SK-N-SH (cell line): Measurements from ENCODE around the gene GRIN1. TPM values are rescaled to one million over a fixed set of nuclear protein-coding genes. Genes with fewer than 3 reads are reported as not detected.

Experiments used
- CTCF ChIA-PET: fragments of 300-600, 350-600 bp; formaldehyde crosslinking; extraction: SDS; loops from one replicate; lab custom pipeline; 2021; lab: Yijun Ruan, JAX
- POLR2A ChIA-PET: fragments of 350-600 bp; sonication (Branson Sonifier 250); formaldehyde crosslinking; extraction: SDS; loops from one replicate; lab custom pipeline; 2020; ENCODE audit warnings: antibody characterized with exemption, inconsistent platforms; lab: Yijun Ruan, JAX
- DNase-seq: peaks from one replicate; pipeline ENCODE4 v3.0.0; 2012
- H2AFZ ChIP-seq: fragments of 200-600 bp; sonication (generic); 2 replicates; pipeline ENCODE4 v1.8.1; 2016; ENCODE audit warnings: antibody characterized with exemption, mild to moderate bottlenecking, low read depth
- H3F3A ChIP-seq: fragments of 200-600 bp; sonication (generic); replicated peaks from 2 replicates; pipeline ENCODE3; 2016; ENCODE audit warnings: antibody characterized with exemption, mild to moderate bottlenecking; ENCODE audit not compliant: insufficient read depth
- H3K27ac ChIP-seq, 2 experiments: fragments of 200-500 bp in 1 of 2; fragments of 200-600 bp in 1 of 2; sonication (Bioruptor generic) in 1 of 2; sonication (generic), shearing (Covaris generic) in 1 of 2; 2 replicates each; pipeline versions ENCODE4 v1.5.1 to v1.6.1; 2014 to 2016; ENCODE audit warnings: low read depth in 2 of 2, inconsistent platforms in 1 of 2, low read length in 1 of 2, mild to moderate bottlenecking in 1 of 2, mixed read lengths in 1 of 2
- H3K27me3 ChIP-seq: fragments of 200-600 bp; sonication (generic), shearing (Covaris generic); 2 replicates; pipeline ENCODE4 v1.6.1; 2016; ENCODE audit warnings: mixed run types; ENCODE audit not compliant: insufficient read depth
- H3K36me3 ChIP-seq, 2 experiments: fragments of 200-500 bp in 1 of 2; fragments of 200-600 bp in 1 of 2; sonication (Bioruptor generic) in 1 of 2; sonication (generic) in 1 of 2; replicated peaks in 1 of 2; 2 replicates each; pipeline versions ENCODE3 to v1.5.1; 2014 to 2016; ENCODE audit warnings: low read length in 1 of 2, mild to moderate bottlenecking in 1 of 2; ENCODE audit not compliant: insufficient read depth in 2 of 2, control insufficient read depth in 1 of 2
- H3K4me1 ChIP-seq, 2 experiments: fragments of 200-500 bp in 1 of 2; fragments of 200-600 bp in 1 of 2; sonication (Bioruptor generic) in 1 of 2; sonication (generic), shearing (Covaris generic) in 1 of 2; 2 replicates each; pipeline versions ENCODE4 v1.5.1 to v1.6.1; 2014 to 2016; ENCODE audit warnings: low read depth in 1 of 2, low read length in 1 of 2, mixed run types in 1 of 2; ENCODE audit not compliant: insufficient read depth in 2 of 2, control insufficient read depth in 1 of 2
- H3K4me2 ChIP-seq: fragments of 200-600 bp; sonication (generic), shearing (Covaris generic); 2 replicates; pipeline ENCODE4 v1.6.1; 2017; ENCODE audit warnings: mixed run types
- H3K4me3 ChIP-seq, 2 experiments: fragments of 200-500 bp in 1 of 2; fragments of 200-600 bp in 1 of 2; sonication (Bioruptor generic) in 1 of 2; sonication (generic), shearing (Covaris generic) in 1 of 2; 2 replicates each; pipeline versions ENCODE4 v1.5.1 to v1.8.1; 2014 to 2016; ENCODE audit warnings: low read depth in 2 of 2, inconsistent platforms in 1 of 2, low read length in 1 of 2, mild to moderate bottlenecking in 1 of 2, mixed read lengths in 1 of 2, moderate library complexity in 1 of 2
- H3K79me2 ChIP-seq: fragments of 200-600 bp; sonication (generic); 2 replicates; pipeline ENCODE4 v1.8.1; 2017; ENCODE audit warnings: mild to moderate bottlenecking; ENCODE audit not compliant: insufficient read depth
- H3K9ac ChIP-seq: fragments of 200-600 bp; sonication (generic); 2 replicates; pipeline ENCODE4 v1.6.1; 2017; ENCODE audit warnings: mixed run types
- H3K9me2 ChIP-seq: fragments of 200-600 bp; sonication (generic); 2 replicates; pipeline ENCODE4 v1.6.1; 2017; ENCODE audit warnings: mixed run types
- H3K9me3 ChIP-seq: fragments of 200-600 bp; sonication (generic); 2 replicates; pipeline ENCODE4 v1.6.1; 2017; ENCODE audit warnings: mixed run types, mild to moderate bottlenecking, moderate library complexity
- H4K20me1 ChIP-seq: fragments of 200-600 bp; sonication (generic); 2 replicates; pipeline ENCODE4 v1.6.1; 2017; ENCODE audit warnings: mild to moderate bottlenecking, mixed run types; ENCODE audit not compliant: insufficient read depth
- CHD2 ChIP-seq: fragments of 150-350 bp; IDR thresholded peaks from 2 replicates; pipeline ENCODE4 v1.6.1; 2018; ENCODE audit warnings: low read length; ENCODE audit not compliant: partially characterized antibody
- CTCF ChIP-seq: fragments of 200-600 bp; sonication (generic); IDR thresholded peaks from 2 replicates; pipeline ENCODE4 v1.6.1; 2017; ENCODE audit warnings: antibody characterized with exemption, mild to moderate bottlenecking, moderate library complexity
- ELF1 ChIP-seq: IDR thresholded peaks from 2 replicates; pipeline ENCODE4 v1.4.0; 2012
- EZH2phosphoT487 ChIP-seq: fragments of 200-600 bp; sonication (generic); IDR thresholded peaks from 2 replicates; pipeline ENCODE4 v1.6.1; 2017; ENCODE audit warnings: low read depth, mixed run types, mild to moderate bottlenecking, antibody characterized with exemption, moderate library complexity, borderline replicate concordance
- FOXJ3 ChIP-seq: sonication (generic); formaldehyde crosslinking; IDR thresholded peaks from 2 replicates; pipeline ENCODE4 v1.5.1; 2020; ENCODE audit warnings: mild to moderate bottlenecking, missing genetic modification reagents
- FOXM1 ChIP-seq: IDR thresholded peaks from 2 replicates; pipeline ENCODE4 v1.4.0; 2012; ENCODE audit warnings: low read depth, mild to moderate bottlenecking
- GATA2 ChIP-seq: sonication (generic); formaldehyde crosslinking; IDR thresholded peaks from 2 replicates; pipeline ENCODE4 v1.5.0; 2020; ENCODE audit warnings: mild to moderate bottlenecking, missing genetic modification reagents
- JUND ChIP-seq: IDR thresholded peaks from 2 replicates; pipeline ENCODE4 v1.4.0; 2012
- MXI1 ChIP-seq: IDR thresholded peaks from 2 replicates; pipeline ENCODE4 v1.6.1; 2012; ENCODE audit warnings: mild to moderate bottlenecking, low read depth, low read length, improper control_type of control experiment
- POLR2AphosphoS5 ChIP-seq: IDR thresholded peaks from 2 replicates; pipeline ENCODE4 v1.6.1; 2012; ENCODE audit warnings: low read depth, low read length
- RCOR1 ChIP-seq: fragments of 150-350 bp; IDR thresholded peaks from 2 replicates; pipeline ENCODE4 v1.6.1; 2017; ENCODE audit warnings: antibody characterized with exemption, low read length
- SIN3A ChIP-seq: IDR thresholded peaks from 2 replicates; pipeline ENCODE4 v1.6.1; 2012; ENCODE audit warnings: low read depth, mild to moderate bottlenecking, low read length, moderate library complexity, borderline replicate concordance
- SMC3 ChIP-seq: IDR thresholded peaks from 2 replicates; pipeline ENCODE4 v1.6.1; 2012; ENCODE audit warnings: low read depth, low read length, improper control_type of control experiment
- TAF1 ChIP-seq: IDR thresholded peaks from 2 replicates; pipeline ENCODE4 v1.6.1; 2012; ENCODE audit warnings: low read depth, mild to moderate bottlenecking, low read length, moderate library complexity, borderline replicate concordance
- YY1 ChIP-seq: IDR thresholded peaks from 2 replicates; pipeline ENCODE4 v1.4.0; 2012; ENCODE audit warnings: low read depth, mild to moderate bottlenecking
- ZBTB33 ChIP-seq: IDR thresholded peaks from 2 replicates; pipeline ENCODE4 v1.4.0; 2012; ENCODE audit warnings: low read depth, borderline replicate concordance
- WGBS: methylation state at CpG from one replicate; pipeline ENCODE4 v1.1.6; 2017; ENCODE audit warnings: low lambda C conversion rate; 5-methylcytosine and 5-hydroxymethylcytosine counted together
- polyA plus RNA-seq, 3 experiments: library from polyadenylated mRNA; depleted of rRNA; stranded (reverse); fragments of >200 nt; gene quantifications; 2 replicates each; pipeline ENCODE4 v1.2.3, GENCODE V29; 2012
- TF ChIP-seq, protein P1 (sequence below): IDR thresholded peaks from 2 replicates; pipeline ENCODE4 v1.6.1; 2012; ENCODE audit warnings: mild to moderate bottlenecking, low read depth, low read length, moderate library complexity
- TF ChIP-seq, protein P2 (sequence below): IDR thresholded peaks from 2 replicates; pipeline ENCODE4 v1.4.0; 2012; ENCODE audit warnings: low read depth, borderline replicate concordance

Gene GRIN1
- polyA plus RNA-seq, 1 of the 3 experiments (the other 2 are of a cell fraction) = not detected

- Histone ChIP-seq H3K27ac (peak overlapping the region; percentile 46 to 87; a peak in 3 of 4 replicates), H3K4me2 (peak overlapping the region; percentile 99), H3K4me3 (peak overlapping the region; percentile 70 to 83), H3F3A (peaks cover 14% of the 10 kb centered on the region)
- DNase-seq = no peak
- CTCF ChIA-PET = interaction anchor here (0.9 to 1.4 kb wide), 7 partner anchors 12 to 172 kb away, joined by 3 to 6 read pairs (median 3); partner anchors contain the start of genes NRARP and UAP1L1
- TF ChIP-seq CHD2 (no peak), POLR2AphosphoS5 (no peak), YY1 (no peak), GATA2 (no peak), SMC3 (no peak), ELF1 (no peak), RCOR1 (no peak), EZH2phosphoT487 (no peak), JUND (no peak), MXI1 (no peak), ZBTB33 (no peak), CTCF (no peak), FOXJ3 (CRISPR knock-in tag) (no peak), FOXM1 (no peak), TAF1 (no peak), SIN3A (no peak)
- TF ChIP-seq, protein P1, sequence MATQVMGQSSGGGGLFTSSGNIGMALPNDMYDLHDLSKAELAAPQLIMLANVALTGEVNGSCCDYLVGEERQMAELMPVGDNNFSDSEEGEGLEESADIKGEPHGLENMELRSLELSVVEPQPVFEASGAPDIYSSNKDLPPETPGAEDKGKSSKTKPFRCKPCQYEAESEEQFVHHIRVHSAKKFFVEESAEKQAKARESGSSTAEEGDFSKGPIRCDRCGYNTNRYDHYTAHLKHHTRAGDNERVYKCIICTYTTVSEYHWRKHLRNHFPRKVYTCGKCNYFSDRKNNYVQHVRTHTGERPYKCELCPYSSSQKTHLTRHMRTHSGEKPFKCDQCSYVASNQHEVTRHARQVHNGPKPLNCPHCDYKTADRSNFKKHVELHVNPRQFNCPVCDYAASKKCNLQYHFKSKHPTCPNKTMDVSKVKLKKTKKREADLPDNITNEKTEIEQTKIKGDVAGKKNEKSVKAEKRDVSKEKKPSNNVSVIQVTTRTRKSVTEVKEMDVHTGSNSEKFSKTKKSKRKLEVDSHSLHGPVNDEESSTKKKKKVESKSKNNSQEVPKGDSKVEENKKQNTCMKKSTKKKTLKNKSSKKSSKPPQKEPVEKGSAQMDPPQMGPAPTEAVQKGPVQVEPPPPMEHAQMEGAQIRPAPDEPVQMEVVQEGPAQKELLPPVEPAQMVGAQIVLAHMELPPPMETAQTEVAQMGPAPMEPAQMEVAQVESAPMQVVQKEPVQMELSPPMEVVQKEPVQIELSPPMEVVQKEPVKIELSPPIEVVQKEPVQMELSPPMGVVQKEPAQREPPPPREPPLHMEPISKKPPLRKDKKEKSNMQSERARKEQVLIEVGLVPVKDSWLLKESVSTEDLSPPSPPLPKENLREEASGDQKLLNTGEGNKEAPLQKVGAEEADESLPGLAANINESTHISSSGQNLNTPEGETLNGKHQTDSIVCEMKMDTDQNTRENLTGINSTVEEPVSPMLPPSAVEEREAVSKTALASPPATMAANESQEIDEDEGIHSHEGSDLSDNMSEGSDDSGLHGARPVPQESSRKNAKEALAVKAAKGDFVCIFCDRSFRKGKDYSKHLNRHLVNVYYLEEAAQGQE = no peak
- TF ChIP-seq, protein P2, sequence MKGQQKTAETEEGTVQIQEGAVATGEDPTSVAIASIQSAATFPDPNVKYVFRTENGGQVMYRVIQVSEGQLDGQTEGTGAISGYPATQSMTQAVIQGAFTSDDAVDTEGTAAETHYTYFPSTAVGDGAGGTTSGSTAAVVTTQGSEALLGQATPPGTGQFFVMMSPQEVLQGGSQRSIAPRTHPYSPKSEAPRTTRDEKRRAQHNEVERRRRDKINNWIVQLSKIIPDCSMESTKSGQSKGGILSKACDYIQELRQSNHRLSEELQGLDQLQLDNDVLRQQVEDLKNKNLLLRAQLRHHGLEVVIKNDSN = no peak
- TF ChIP-seq, all 33 proteins: peak for 0
- Histone ChIP-seq H2AFZ (peak overlapping the region; percentile 83; the same call in 1 of the 2 replicates), H3K36me3 (no peaks in the 10 kb centered on the region), H4K20me1 (peaks cover 28% of the 10 kb centered on the region), H3K27me3 (no peaks in the 10 kb centered on the region), H3K4me1 (peaks cover 17 to 49% of the 10 kb centered on the region in 2 experiments; a peak in 3 of 4 replicates), H3K9ac (peak overlapping the region; percentile 66; the same call in 1 of the 2 replicates), H3K79me2 (peaks cover 83% of the 10 kb centered on the region), H3K9me3 (no peaks in the 10 kb centered on the region), H3K9me2 (no peaks in the 10 kb centered on the region)
- POLR2A ChIA-PET = interaction anchor here (0.6 to 1.4 kb wide), 8 partner anchors 9 to 221 kb away, joined by 3 to 9 read pairs (median 4); partner anchors contain the start of gene SSNA1
- 52% methylated on average over 14 of the region's 23 CpGs for WGBS
Observed at GRCh38 chr9:137201205-137201868, 62.4 kb downstream of the GRIN1 start.
